Measurements from ENCODE around the gene TMPRSS9.

GRCh38 chr19:2334986-2335846 is 24.8 kb upstream of the TMPRSS9 start:
- TF ChIP-seq POLR2A (IDR thresholded peaks at IDR 0.05): no peak
- no peak for TF ChIP-seq CTCF (IDR thresholded peaks at IDR 0.05)

Data from heart left ventricle (tissue), 13 donors.